GM19372 (cell line): ENCODE data around the gene TRPC3.
A peak's percentile ranks its signal among the peaks of the same experiment; 100 is the strongest.

Experiments used
- ATAC-seq: cut with Tn5 transposase; IDR thresholded peaks from one replicate; pipeline ENCODE4 v1.9.1; 2021; ENCODE audit warnings: mild to moderate bottlenecking, low read depth, moderate library complexity; ENCODE audit not compliant: unreplicated experiment

The TRPC3 gene

DNA sequence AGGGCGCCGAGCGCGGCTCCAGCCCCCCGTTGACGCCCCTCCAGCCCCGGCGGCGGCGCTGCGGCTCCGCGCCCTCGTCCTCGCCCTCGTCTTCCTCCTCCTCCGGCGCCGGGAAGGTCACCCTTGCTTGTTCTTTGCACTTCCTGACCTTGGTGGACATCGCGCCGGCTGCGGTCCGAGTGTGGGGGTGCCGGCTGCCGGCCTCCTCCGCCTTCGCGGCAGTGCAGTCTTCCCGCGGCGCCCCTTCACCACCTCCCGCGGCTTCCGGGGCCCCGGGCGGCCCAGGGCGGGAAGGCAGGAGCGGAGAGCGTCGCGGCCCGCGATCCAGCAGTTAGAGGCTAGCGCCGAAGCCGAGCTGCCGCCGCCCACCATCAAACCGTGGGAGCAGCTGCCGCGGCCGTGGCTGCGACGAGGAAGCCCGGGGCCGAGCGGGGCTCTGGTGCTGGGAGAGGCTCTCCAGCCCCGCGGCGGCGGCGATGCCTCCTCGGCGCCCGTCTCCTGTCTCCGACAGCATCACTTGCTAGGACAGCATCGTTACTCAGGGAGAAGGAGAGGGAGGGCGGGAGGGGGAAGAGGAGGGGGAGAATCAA, at the start of gene TRPC3:
Gene TRPC3 (minus strand): TSS at position 540 of the 590 bp plus-strand sequence. CDS start 380 bp downstream, at position 160.
- peak; percentile 34 for ATAC-seq

DNA sequence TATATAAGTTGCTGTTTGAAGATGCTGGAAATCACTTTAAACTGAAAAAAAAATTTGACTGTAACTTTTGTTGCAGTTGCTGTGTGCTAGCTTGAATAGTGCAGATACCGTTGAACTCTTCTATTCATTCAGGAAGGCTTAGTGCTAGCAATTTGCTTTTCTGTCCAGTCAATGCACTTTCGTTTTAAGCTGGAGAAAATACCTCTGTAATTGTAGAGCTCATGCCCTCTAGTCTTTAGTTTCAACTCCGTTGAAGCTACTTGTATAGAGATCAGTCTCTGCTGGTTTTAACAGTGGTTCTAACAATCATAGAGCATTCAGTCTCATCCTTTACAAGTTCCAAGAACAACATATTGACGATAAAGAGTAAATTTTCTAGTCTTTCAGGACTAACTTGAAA, 49.0 kb upstream of the TRPC3 start:
- no peak for ATAC-seq

DNA sequence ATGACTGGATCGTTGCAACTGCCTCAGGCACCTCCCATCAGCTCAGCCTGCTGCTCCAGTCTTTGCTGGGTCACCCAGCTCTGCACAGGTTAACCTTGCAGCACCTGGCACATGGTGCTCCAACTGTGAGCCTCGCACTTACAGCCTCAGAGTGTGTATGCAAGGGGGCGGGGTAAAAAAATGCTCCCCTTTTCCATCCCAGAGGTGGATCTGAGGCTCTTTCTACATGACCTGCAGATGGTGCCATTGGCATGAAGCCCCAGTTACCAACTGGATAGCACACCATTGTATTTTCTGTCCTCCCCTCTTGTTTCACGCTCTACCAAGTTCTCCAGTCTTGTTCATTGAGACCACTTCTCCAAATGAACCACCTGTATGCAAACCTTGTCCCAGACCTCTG, 46.2 kb upstream of the TRPC3 start:
- no peak for ATAC-seq

DNA sequence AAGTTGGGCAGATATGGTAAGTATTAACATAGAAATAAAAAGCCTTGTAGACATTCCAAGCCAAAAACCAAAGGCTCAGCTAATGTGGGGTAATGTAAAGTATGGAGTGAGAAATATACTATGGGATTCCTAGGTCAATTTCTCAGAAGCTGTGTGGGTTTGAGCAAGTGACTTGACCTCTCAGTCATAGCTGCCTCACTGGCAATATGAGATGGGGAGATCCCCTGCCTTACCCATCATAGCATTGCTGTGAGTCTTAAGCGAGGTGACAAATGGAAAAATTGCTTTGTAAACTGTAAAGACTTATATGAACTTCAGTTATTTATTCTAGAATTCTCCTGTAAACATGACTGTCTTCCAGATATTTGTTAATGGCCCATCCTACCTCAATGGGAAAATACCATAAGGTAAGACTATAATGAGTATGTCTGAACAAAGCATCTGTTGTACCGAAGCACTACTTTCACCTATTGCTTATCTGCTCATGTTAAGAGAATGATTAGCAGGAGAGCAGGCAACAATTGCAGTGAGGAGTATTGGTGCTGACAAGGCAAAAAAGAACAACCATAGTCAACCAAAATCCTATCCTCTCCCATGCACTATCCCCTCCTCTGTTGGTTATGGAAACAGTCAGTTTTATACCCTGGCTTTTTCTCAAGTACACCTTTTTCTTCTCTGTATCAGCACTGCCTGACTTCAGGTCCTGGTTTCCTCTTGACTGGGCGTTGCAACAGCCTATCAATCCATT, 44.1 kb upstream of the TRPC3 start:
- ATAC-seq, result no peak

- no peak for ATAC-seq
These were observed 40.1 kb upstream of the TRPC3 start for GRCh38 chr4:121991968-121992367.

DNA sequence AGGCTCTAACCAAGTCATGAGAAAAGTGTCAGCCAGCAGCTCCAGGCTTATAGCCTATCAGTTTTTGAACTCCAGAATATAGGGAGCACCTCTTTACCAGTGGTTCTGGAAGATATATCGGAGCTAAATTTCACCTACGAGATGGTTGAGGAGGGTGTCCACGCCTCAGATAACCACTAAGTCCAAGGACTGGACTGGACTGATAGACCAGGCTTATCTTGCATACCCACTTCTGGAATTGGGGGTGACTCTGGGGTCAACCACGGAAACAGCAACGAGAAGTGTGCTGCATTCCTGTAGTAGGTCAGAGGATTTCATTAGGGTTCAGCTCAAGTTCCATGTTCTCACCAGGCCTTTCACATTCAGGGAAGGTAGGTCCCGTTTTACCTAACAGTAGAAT, 38.6 kb upstream of the TRPC3 start:
- ATAC-seq, result no peak

DNA sequence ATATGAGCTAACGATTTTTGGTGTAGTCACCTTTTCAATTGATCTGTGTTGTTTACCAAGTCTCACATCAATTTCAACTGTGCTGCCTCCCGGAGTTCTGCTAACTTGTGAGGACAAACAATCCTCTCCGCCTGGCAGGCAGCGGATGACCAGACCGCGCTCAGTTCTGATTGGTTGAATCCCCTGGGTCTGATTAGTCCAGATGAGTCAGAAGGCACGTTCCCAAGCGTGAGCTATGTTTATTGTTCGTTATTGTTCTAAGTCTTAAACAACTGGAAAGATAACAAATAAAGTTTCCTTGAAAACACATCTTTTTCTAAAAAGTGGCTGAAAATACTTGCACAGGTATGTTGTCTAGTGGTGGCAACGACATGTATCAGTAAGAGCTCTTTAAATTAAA, 37.9 kb upstream of the TRPC3 start:
- ATAC-seq, result no peak

GRCh38 chr4:121988950-121989349, 37.1 kb upstream of the TRPC3 start:
- ATAC-seq, result no peak

GRCh38 chr4:121980643-121981042, 28.8 kb upstream of the TRPC3 start:
- no peak for ATAC-seq

DNA sequence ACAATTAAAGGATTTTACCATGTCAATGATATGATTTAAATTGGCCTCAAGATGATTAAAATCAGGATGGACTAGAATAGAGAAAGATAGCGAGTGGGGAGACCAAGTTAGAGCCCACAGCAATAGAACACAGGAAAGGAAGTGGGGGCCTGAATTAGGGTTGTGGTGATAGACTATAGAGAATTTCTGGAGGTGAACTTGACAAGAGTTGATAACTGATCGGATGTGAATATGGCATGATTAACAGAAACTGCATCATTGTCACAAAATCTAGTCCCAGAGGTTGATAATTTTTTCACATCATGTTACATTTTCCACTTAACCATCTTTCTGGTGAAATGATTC, 26.3 kb upstream of the TRPC3 start:
- peak; percentile 51 for ATAC-seq

DNA sequence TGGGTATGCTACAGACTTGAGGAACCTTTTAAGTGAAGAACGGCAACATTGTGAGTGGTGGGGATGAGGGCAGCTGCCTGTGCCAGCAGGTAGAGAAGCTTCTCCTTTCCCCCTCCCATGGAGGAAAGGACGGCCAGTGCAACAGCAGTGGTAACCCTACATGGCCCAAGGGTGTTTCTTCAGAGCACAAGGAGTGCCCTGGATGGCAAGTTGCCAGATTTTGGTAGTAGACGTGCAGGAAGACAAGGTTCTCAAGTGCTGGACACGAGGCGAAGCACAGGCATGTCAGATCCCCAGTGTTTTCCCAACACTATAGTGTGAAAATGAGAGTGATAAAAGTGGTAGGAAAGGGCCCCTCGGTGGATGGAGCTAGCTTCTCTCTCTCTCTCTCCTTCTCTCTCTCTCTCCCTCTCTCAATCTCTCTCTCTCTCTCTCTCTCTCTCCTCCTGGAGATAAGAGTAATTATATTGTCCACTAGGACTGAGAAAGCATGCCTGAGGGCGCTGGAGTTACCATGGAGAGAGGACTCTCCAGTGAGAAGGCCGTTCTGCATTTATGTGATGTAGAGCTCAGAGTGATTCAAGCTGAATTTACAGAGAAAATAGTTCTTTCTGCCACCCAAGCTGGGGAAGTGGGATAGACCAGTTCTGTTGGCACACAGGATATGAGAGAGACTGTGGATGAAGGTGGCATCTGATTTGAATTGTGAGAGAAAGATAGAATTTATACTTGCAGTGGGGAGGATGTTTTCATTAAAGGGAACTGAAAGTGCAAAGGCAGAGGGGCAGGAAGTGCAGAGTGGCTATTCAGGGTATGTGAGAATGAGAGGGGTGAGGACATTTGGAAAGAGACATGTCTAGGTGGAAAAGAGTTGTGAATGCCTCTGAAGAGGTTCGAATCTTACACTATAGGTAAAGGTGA, 25.7 kb upstream of the TRPC3 start:
- ATAC-seq, result peak; percentile 97

GRCh38 chr4:121975784-121976183, 23.9 kb upstream of the TRPC3 start:
- no peak for ATAC-seq

DNA sequence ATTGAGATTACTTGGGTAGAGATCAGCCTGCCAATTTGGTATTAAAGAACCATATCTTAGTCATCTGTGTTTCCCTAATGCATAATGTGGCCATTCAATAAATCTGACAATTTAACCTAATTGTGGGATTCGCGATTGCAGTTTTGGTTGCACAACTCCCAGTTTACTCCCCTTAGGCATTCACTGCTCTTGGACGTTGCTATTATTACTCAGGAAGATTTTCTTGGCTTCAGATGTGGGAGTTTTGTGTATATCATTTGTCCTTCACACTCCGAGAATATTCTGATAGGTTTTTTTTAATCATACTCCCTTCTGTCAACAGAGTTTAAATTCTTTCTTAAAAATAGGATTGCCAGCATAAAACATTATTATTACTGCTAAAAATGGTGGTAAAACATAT, 22.0 kb upstream of the TRPC3 start:
- ATAC-seq, result no peak

- ATAC-seq, result no peak
These were observed 17.0 kb upstream of the TRPC3 start for GRCh38 chr4:121968859-121969258.

- ATAC-seq, result no peak
These were observed 13.1 kb upstream of the TRPC3 start for GRCh38 chr4:121964958-121965357.

DNA sequence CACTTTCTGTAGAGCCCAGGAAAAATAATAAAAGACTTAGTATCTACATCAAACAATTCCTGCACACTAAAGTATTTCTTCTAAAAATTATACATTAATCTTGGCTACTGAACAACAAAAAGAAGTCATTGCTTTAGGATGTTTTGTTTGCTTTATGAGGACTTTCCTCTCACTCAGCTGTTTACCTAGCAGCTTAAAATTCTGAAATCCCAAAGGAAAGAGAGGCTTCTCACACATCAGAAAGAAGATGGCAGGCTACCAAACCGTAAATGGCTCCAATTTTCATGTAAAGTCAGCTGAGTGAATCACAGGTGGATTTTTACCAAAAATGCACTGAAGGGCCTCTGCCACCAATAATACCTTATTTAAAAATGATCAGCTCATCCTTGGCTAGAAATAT, 9.0 kb upstream of the TRPC3 start:
- ATAC-seq, result no peak

- ATAC-seq, result no peak
These were observed 6.9 kb upstream of the TRPC3 start for GRCh38 chr4:121958777-121959176.

- no peak for ATAC-seq
These were observed 5.4 kb upstream of the TRPC3 start for GRCh38 chr4:121957266-121957665.

GRCh38 chr4:121953860-121954259, 2.0 kb upstream of the TRPC3 start:
- no peak for ATAC-seq

- ATAC-seq, result no peak
These were observed 430 bp upstream of the TRPC3 start for GRCh38 chr4:121952290-121952689.
